Upper lobe of left lung (tissue), 4 donors: ENCODE results near the gene DYSF.

Experiments used
- CTCF ChIP-seq, 6 experiments: fragments of 450-650 bp in 4 of 6; fragments of 200-600 bp in 2 of 6; sonication (generic) in 2 of 6; IDR thresholded peaks; one replicate each; pipeline ENCODE4 v1.5.1; 2016 to 2019; ENCODE audit warnings: antibody characterized with exemption in 6 of 6
- POLR2A ChIP-seq, 4 donors: fragments of 450-650 bp; IDR thresholded peaks; one replicate each; pipeline ENCODE4 v1.5.1; 2016 to 2017; ENCODE audit warnings: antibody characterized with exemption in 4 of 4, mild to moderate bottlenecking in 2 of 4
- POLR2AphosphoS5 ChIP-seq, 2 donors: sonication (generic); formaldehyde crosslinking; IDR thresholded peaks; one replicate each; pipeline ENCODE4 v1.5.1; 2017; ENCODE audit warnings: antibody characterized with exemption in 2 of 2

- TF ChIP-seq POLR2AphosphoS5 (IDR thresholded peaks at IDR 0.05) (no peak), CTCF (IDR thresholded peaks at IDR 0.05) (no peak), POLR2A (IDR thresholded peaks at IDR 0.05) (no peak)
Measured at GRCh38 chr2:71679491-71679890, 226.1 kb downstream of the DYSF start.
